PFSK-1 (cell line): ENCODE data around the gene CLASP1.

Source experiments
- POLR2AphosphoS5 ChIP-seq: IDR thresholded peaks from 2 replicates; pipeline ENCODE4 v1.6.1; 2012; ENCODE audit warnings: low read depth, mild to moderate bottlenecking, control low read depth, low read length, moderate library complexity
- TAF1 ChIP-seq: IDR thresholded peaks from 2 replicates; pipeline ENCODE4 v1.6.1; 2012; ENCODE audit warnings: low read length, control low read depth, borderline replicate concordance; ENCODE audit not compliant: insufficient read depth
- TF ChIP-seq, protein P1 (sequence below), 2 experiments: IDR thresholded peaks; 2 replicates each; pipeline versions ENCODE4 v1.6.1 to v1.8.0; 2011 to 2012; ENCODE audit warnings: low read depth in 2 of 2, low read length in 2 of 2, control low read depth in 1 of 2, inconsistent platforms in 1 of 2, mild to moderate bottlenecking in 1 of 2, moderate library complexity in 1 of 2; ENCODE audit not compliant: insufficient read depth in 1 of 2

GRCh38 chr2:121595012-121595891 lies 54.0 kb downstream of the CLASP1 start:
- TF ChIP-seq, protein P1, sequence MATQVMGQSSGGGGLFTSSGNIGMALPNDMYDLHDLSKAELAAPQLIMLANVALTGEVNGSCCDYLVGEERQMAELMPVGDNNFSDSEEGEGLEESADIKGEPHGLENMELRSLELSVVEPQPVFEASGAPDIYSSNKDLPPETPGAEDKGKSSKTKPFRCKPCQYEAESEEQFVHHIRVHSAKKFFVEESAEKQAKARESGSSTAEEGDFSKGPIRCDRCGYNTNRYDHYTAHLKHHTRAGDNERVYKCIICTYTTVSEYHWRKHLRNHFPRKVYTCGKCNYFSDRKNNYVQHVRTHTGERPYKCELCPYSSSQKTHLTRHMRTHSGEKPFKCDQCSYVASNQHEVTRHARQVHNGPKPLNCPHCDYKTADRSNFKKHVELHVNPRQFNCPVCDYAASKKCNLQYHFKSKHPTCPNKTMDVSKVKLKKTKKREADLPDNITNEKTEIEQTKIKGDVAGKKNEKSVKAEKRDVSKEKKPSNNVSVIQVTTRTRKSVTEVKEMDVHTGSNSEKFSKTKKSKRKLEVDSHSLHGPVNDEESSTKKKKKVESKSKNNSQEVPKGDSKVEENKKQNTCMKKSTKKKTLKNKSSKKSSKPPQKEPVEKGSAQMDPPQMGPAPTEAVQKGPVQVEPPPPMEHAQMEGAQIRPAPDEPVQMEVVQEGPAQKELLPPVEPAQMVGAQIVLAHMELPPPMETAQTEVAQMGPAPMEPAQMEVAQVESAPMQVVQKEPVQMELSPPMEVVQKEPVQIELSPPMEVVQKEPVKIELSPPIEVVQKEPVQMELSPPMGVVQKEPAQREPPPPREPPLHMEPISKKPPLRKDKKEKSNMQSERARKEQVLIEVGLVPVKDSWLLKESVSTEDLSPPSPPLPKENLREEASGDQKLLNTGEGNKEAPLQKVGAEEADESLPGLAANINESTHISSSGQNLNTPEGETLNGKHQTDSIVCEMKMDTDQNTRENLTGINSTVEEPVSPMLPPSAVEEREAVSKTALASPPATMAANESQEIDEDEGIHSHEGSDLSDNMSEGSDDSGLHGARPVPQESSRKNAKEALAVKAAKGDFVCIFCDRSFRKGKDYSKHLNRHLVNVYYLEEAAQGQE (IDR thresholded peaks at IDR 0.05; ENCODE audit: insufficient read depth in 1 of 2, low read depth in 2 of 2, low read length in 2 of 2): no peak
- TF ChIP-seq POLR2AphosphoS5: no peak
- TF ChIP-seq TAF1: no peak
